Measurements from ENCODE around the gene OXCT1. TPM values are rescaled to one million over a fixed set of nuclear protein-coding genes. Genes with fewer than 3 reads are reported as not detected.

OXCT1 gene
- total and polyA plus RNA-seq, 2 of the 13 experiments (the other 11 are each of a cell fraction or from before 2014, with no cell fraction given), result 0.92 to 4.7 TPM

GRCh38 chr5:41903892-41904799 lies 33.9 kb upstream of the OXCT1 start, which contains the start of gene RIMOC1 (continued):
- TF ChIP-seq NKX3-1 (CRISPR knock-in tag; IDR thresholded peaks at IDR 0.05), result peak; percentile 91
- TF ChIP-seq DPF2 (CRISPR knock-in tag; IDR thresholded peaks at IDR 0.05; ENCODE audit: borderline replicate concordance, low read depth), result no peak
- TF ChIP-seq ZNF256 (CRISPR knock-in tag; conservative IDR thresholded peaks at IDR 0.05), result peak; percentile 70; the same call in 1 of the 2 replicates
- no peak for TF ChIP-seq ZNF10 (CRISPR knock-in tag; IDR thresholded peaks at IDR 0.05; ENCODE audit: borderline replicate concordance, low read depth)
- TF ChIP-seq ZBTB20 (CRISPR knock-in tag; IDR thresholded peaks at IDR 0.05; ENCODE audit: borderline replicate concordance, low read depth), result peak; percentile 94
- TF ChIP-seq ZNF431 (CRISPR knock-in tag; IDR thresholded peaks at IDR 0.05; ENCODE audit: borderline replicate concordance, low read depth), result peak; percentile 40; the same call in 1 of the 2 replicates
- no peak; the same call in none of the 2 replicates for TF ChIP-seq HCFC1 (IDR thresholded peaks at IDR 0.05; ENCODE audit: low read depth, low read length)
- TF ChIP-seq SALL2 (CRISPR knock-in tag; IDR thresholded peaks at IDR 0.05), result peak; percentile 63; the same call in 1 of the 2 replicates
- no peak for TF ChIP-seq ZC3H13 (CRISPR knock-in tag; IDR thresholded peaks at IDR 0.05)
- peak; percentile 93 for TF ChIP-seq GTF2F1 (IDR thresholded peaks at IDR 0.05; ENCODE audit: low read length)
- no peak for TF ChIP-seq ZNF17 (CRISPR knock-in tag; IDR thresholded peaks at IDR 0.05)
- peak; percentile 41 for TF ChIP-seq XRCC5 (optimal IDR thresholded peaks at IDR 0.05; ENCODE audit: low read length)
- peak in 1 of 2 experiments; percentile 92; a peak in 2 of 4 replicates for TF ChIP-seq KLF16 (CRISPR knock-in tag; IDR thresholded peaks at IDR 0.05)
- TF ChIP-seq HNF1B (CRISPR knock-in tag; IDR thresholded peaks at IDR 0.05), result peak; percentile 57; the same call in 1 of the 2 replicates
- 0 out of 2 replicates have a peak, but pooled peaks have one; percentile 40 for TF ChIP-seq ZNF264 (CRISPR knock-in tag; IDR thresholded peaks at IDR 0.05)
- no peak for TF ChIP-seq ZNF20 (CRISPR knock-in tag; IDR thresholded peaks at IDR 0.05)
- TF ChIP-seq SRSF4 (IDR thresholded peaks at IDR 0.05; ENCODE audit: low read depth, low read length, poor library complexity, severe bottlenecking), result no peak
- TF ChIP-seq CBFB (CRISPR knock-in tag; IDR thresholded peaks at IDR 0.05), result peak; percentile 62; the same call in 1 of the 2 replicates
- TF ChIP-seq FLYWCH1 (CRISPR knock-in tag; IDR thresholded peaks at IDR 0.05), result no peak
- TF ChIP-seq KDM5A (IDR thresholded peaks at IDR 0.05; ENCODE audit: borderline replicate concordance, low read length), result peak; percentile 95
- TF ChIP-seq HOXA7 (CRISPR knock-in tag; IDR thresholded peaks at IDR 0.05), result no peak
- TF ChIP-seq ARID4A (CRISPR knock-in tag; IDR thresholded peaks at IDR 0.05; ENCODE audit: borderline replicate concordance), result peak; percentile 99
- TF ChIP-seq ZNF652 (CRISPR knock-in tag; IDR thresholded peaks at IDR 0.05; ENCODE audit: borderline replicate concordance, low read depth), result no peak; the same call in 1 of the 2 replicates
- peak; percentile 91; the same call in 1 of the 2 replicates for TF ChIP-seq HES4 (CRISPR knock-in tag; IDR thresholded peaks at IDR 0.05; ENCODE audit: borderline replicate concordance)
